ENCODE results near the gene FAM174B.

FAM174B gene

GRCh38 chr15:92664178-92664900 is 8.8 kb upstream of the FAM174B start:
- Histone ChIP-seq H3K36me3 (ENCODE audit: control insufficient read depth, insufficient read depth, low read length, severe bottlenecking) (no peaks in the 10 kb centered on the region), H3K4me3 (ENCODE audit: low read length) (no peak overlapping the region), H3K9ac (ENCODE audit: low read length) (no peak overlapping the region), H3K4me1 (ENCODE audit: control insufficient read depth, insufficient read depth, low read length) (peaks cover 30% of the 10 kb centered on the region), H3K9me3 (ENCODE audit: control insufficient read depth, low read length) (no peaks in the 10 kb centered on the region), H3K27me3 (replicated peaks; ENCODE audit: control insufficient read depth, insufficient read depth, low read length) (peaks cover 15% of the 10 kb centered on the region)
- no peak for DNase-seq (ENCODE audit: low read depth)

- no peak for DNase-seq (ENCODE audit: low read depth)
- Histone ChIP-seq H3K36me3 (ENCODE audit: control insufficient read depth, insufficient read depth, low read length, severe bottlenecking) (no peaks in the 10 kb centered on the region), H3K9ac (ENCODE audit: low read length) (no peak overlapping the region), H3K27me3 (replicated peaks; ENCODE audit: control insufficient read depth, insufficient read depth, low read length) (peaks cover 13% of the 10 kb centered on the region), H3K9me3 (ENCODE audit: control insufficient read depth, low read length) (no peaks in the 10 kb centered on the region), H3K4me1 (ENCODE audit: control insufficient read depth, insufficient read depth, low read length) (peaks cover 30% of the 10 kb centered on the region), H3K4me3 (ENCODE audit: low read length) (no peak overlapping the region)
Measured at GRCh38 chr15:92663250-92663951, 7.8 kb upstream of the FAM174B start.

DNA sequence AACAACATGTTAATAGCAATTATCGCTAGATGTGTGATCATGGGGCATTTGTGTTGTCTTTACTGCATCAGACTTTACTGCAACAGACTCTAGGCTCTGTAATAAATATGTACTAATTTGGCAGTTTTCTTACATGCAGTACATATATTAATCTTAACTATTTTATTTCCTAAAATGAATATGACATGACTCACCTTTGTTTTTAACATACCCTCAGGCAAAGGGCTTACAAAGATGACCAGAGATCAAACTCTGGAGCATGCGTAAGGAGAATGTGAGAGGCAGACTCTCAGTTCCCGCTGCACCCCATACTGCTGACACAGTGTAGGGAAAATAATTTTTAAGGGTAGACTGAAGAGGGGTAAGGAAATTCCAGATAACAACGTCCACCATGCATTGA is 7.2 kb upstream of the FAM174B start:
- no peaks in the 10 kb centered on the region for H3K9me3 ChIP-seq (ENCODE audit: control insufficient read depth, low read length)
- no peak for DNase-seq (ENCODE audit: low read depth)
- peaks cover 30% of the 10 kb centered on the region for H3K4me1 ChIP-seq (ENCODE audit: control insufficient read depth, insufficient read depth, low read length)
- no peak overlapping the region for H3K9ac ChIP-seq (ENCODE audit: low read length)
- H3K4me3 ChIP-seq (ENCODE audit: low read length): no peak overlapping the region
- H3K36me3 ChIP-seq (ENCODE audit: control insufficient read depth, insufficient read depth, low read length, severe bottlenecking): no peaks in the 10 kb centered on the region
- H3K27me3 ChIP-seq (replicated peaks; ENCODE audit: control insufficient read depth, insufficient read depth, low read length): peaks cover 9% of the 10 kb centered on the region

DNA sequence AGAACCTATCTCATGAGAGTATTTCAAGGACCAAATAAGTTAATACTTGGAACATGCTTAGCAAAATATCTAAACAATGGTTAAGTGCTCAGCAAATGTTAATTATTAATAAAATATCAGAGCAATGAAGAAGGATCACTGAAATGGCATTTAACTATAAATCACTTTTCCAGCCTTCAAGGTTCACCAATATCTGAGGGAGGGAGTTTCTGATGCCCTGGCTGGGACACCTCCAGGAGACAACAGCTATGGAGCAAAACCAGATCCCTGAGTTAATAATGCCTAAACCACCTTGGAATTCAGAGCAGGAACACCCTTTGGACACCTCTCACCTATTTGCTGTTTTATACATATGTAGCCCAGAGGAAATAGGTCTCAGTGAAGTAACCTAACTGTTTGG is 6.4 kb upstream of the FAM174B start:
- Histone ChIP-seq H3K4me1 (ENCODE audit: control insufficient read depth, insufficient read depth, low read length) (peaks cover 22% of the 10 kb centered on the region), H3K27me3 (replicated peaks; ENCODE audit: control insufficient read depth, insufficient read depth, low read length) (peaks cover 10% of the 10 kb centered on the region), H3K4me3 (ENCODE audit: low read length) (no peak overlapping the region), H3K36me3 (ENCODE audit: control insufficient read depth, insufficient read depth, low read length, severe bottlenecking) (no peaks in the 10 kb centered on the region), H3K9ac (ENCODE audit: low read length) (no peak overlapping the region), H3K9me3 (ENCODE audit: control insufficient read depth, low read length) (no peaks in the 10 kb centered on the region)
- no peak for DNase-seq (ENCODE audit: low read depth)

DNA sequence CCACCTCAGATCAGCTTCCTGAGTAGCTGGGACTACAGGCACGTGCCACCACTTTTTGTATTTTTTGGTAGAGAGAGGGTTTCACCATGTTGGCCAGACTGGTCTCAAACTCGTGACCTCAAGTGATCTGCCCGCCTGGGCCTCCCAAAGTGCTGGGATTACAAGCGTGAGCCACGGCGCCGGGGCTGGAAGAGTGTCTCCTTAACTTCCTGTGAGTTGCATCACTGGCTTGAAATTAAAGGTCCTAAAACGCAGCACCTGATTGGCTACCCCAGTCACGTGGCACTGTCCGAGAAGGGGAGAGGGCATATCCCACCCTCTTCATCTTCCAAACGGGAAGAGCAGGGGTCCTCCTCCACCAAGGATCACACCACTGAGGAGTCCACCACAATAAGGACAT is 5.5 kb upstream of the FAM174B start:
- no peak for DNase-seq (ENCODE audit: low read depth)
- H3K4me1 ChIP-seq (ENCODE audit: control insufficient read depth, insufficient read depth, low read length): peaks cover 13% of the 10 kb centered on the region
- H3K9me3 ChIP-seq (ENCODE audit: control insufficient read depth, low read length): no peaks in the 10 kb centered on the region
- no peak overlapping the region for H3K4me3 ChIP-seq (ENCODE audit: low read length)
- no peaks in the 10 kb centered on the region for H3K36me3 ChIP-seq (ENCODE audit: control insufficient read depth, insufficient read depth, low read length, severe bottlenecking)
- no peak overlapping the region for H3K9ac ChIP-seq (ENCODE audit: low read length)
- peaks cover 19% of the 10 kb centered on the region for H3K27me3 ChIP-seq (replicated peaks; ENCODE audit: control insufficient read depth, insufficient read depth, low read length)

DNA sequence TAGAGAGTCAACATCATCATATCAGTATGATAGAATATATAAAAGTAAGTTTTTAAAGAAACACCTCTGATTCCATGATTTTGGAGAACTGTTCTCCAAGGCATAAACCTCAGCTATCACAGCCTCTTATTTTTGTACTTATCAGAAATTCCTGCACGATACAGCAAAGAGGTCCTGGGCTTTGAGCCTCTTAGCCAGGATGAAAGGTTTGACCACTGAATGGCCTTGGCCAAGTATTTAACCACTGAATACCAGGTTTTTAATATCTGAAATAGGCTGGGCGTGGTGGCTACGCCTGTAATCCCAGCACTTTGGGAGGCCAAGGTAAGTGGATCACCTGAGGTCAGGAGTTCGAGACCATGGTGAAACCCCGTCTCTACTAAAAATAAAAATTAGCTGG is 1.9 kb upstream of the FAM174B start:
- no peaks in the 10 kb centered on the region for H3K4me1 ChIP-seq (ENCODE audit: control insufficient read depth, insufficient read depth, low read length)
- DNase-seq (ENCODE audit: low read depth): no peak
- no peaks in the 10 kb centered on the region for H3K36me3 ChIP-seq (ENCODE audit: control insufficient read depth, insufficient read depth, low read length, severe bottlenecking)
- H3K27me3 ChIP-seq (replicated peaks; ENCODE audit: control insufficient read depth, insufficient read depth, low read length): peaks cover 16% of the 10 kb centered on the region
- H3K9me3 ChIP-seq (ENCODE audit: control insufficient read depth, low read length): no peaks in the 10 kb centered on the region
- no peak overlapping the region for H3K9ac ChIP-seq (ENCODE audit: low read length)
- H3K4me3 ChIP-seq (ENCODE audit: low read length): no peak overlapping the region

DNA sequence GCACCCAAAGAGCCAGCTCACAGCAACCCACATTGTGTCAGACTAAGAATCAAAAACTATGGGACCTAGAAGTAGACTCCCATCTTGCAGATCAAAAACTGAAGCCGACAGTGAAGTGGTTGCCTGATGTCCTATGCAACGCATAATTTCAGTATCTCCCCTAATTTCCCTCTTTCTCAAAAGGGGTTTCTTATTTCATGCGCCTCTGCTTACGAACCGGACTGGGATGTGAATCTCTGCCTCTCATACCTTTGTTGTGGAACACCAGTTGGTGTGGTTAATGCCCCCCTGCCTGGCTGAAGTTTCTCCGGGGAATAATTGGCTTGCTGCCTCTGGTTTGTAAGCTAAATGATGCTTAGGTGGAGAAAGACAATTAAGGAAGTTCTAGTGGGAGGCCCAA is 514 bp upstream of the FAM174B start:
- peaks cover 3% of the 10 kb centered on the region for H3K9me3 ChIP-seq (ENCODE audit: control insufficient read depth, low read length)
- no peak for DNase-seq (ENCODE audit: low read depth)
- no peaks in the 10 kb centered on the region for H3K4me1 ChIP-seq (ENCODE audit: control insufficient read depth, insufficient read depth, low read length)
- H3K4me3 ChIP-seq (ENCODE audit: low read length): peak overlapping the region; percentile 77
- H3K9ac ChIP-seq (ENCODE audit: low read length): no peak overlapping the region
- H3K27me3 ChIP-seq (replicated peaks; ENCODE audit: control insufficient read depth, insufficient read depth, low read length): peaks cover 16% of the 10 kb centered on the region
- no peaks in the 10 kb centered on the region for H3K36me3 ChIP-seq (ENCODE audit: control insufficient read depth, insufficient read depth, low read length, severe bottlenecking)

GRCh38 chr15:92654662-92655061 is 913 bp downstream of the FAM174B start:
- no peak overlapping the region for H3K9ac ChIP-seq (ENCODE audit: low read length)
- DNase-seq (ENCODE audit: low read depth): no peak
- H3K36me3 ChIP-seq (ENCODE audit: control insufficient read depth, insufficient read depth, low read length, severe bottlenecking): no peaks in the 10 kb centered on the region
- H3K4me3 ChIP-seq (ENCODE audit: low read length): peak overlapping the region; percentile 77
- no peaks in the 10 kb centered on the region for H3K4me1 ChIP-seq (ENCODE audit: control insufficient read depth, insufficient read depth, low read length)
- peaks cover 7% of the 10 kb centered on the region for H3K9me3 ChIP-seq (ENCODE audit: control insufficient read depth, low read length)
- H3K27me3 ChIP-seq (replicated peaks; ENCODE audit: control insufficient read depth, insufficient read depth, low read length): peaks cover 16% of the 10 kb centered on the region

- no peak for DNase-seq (ENCODE audit: low read depth)
- no peak overlapping the region for H3K9ac ChIP-seq (ENCODE audit: low read length)
- H3K9me3 ChIP-seq (ENCODE audit: control insufficient read depth, low read length): peaks cover 7% of the 10 kb centered on the region
- H3K4me1 ChIP-seq (ENCODE audit: control insufficient read depth, insufficient read depth, low read length): no peaks in the 10 kb centered on the region
- H3K27me3 ChIP-seq (replicated peaks; ENCODE audit: control insufficient read depth, insufficient read depth, low read length): peaks cover 16% of the 10 kb centered on the region
- H3K36me3 ChIP-seq (ENCODE audit: control insufficient read depth, insufficient read depth, low read length, severe bottlenecking): no peaks in the 10 kb centered on the region
- no peak overlapping the region for H3K4me3 ChIP-seq (ENCODE audit: low read length)
Measured at GRCh38 chr15:92653836-92654539, 1.6 kb downstream of the FAM174B start.

GRCh38 chr15:92653366-92653765 is 2.2 kb downstream of the FAM174B start:
- no peak for DNase-seq (ENCODE audit: low read depth)
- H3K4me1 ChIP-seq (ENCODE audit: control insufficient read depth, insufficient read depth, low read length): no peaks in the 10 kb centered on the region
- peaks cover 7% of the 10 kb centered on the region for H3K9me3 ChIP-seq (ENCODE audit: control insufficient read depth, low read length)
- H3K9ac ChIP-seq (ENCODE audit: low read length): no peak overlapping the region
- H3K4me3 ChIP-seq (ENCODE audit: low read length): no peak overlapping the region
- H3K27me3 ChIP-seq (replicated peaks; ENCODE audit: control insufficient read depth, insufficient read depth, low read length): peaks cover 16% of the 10 kb centered on the region
- no peaks in the 10 kb centered on the region for H3K36me3 ChIP-seq (ENCODE audit: control insufficient read depth, insufficient read depth, low read length, severe bottlenecking)

GRCh38 chr15:92652576-92652966 is 3.0 kb downstream of the FAM174B start:
- Histone ChIP-seq H3K9me3 (ENCODE audit: control insufficient read depth, low read length) (peaks cover 7% of the 10 kb centered on the region), H3K36me3 (ENCODE audit: control insufficient read depth, insufficient read depth, low read length, severe bottlenecking) (no peaks in the 10 kb centered on the region), H3K27me3 (replicated peaks; ENCODE audit: control insufficient read depth, insufficient read depth, low read length) (peaks cover 16% of the 10 kb centered on the region), H3K9ac (ENCODE audit: low read length) (no peak overlapping the region), H3K4me1 (ENCODE audit: control insufficient read depth, insufficient read depth, low read length) (no peaks in the 10 kb centered on the region), H3K4me3 (ENCODE audit: low read length) (no peak overlapping the region)
- DNase-seq (ENCODE audit: low read depth): no peak

Data from adipocyte (in vitro differentiated cells).